Measurements from ENCODE around the gene RPL26.

GRCh38 chr17:8419305-8419704 lies 36.3 kb upstream of the RPL26 start:
- TF ChIP-seq POLR2A (IDR thresholded peaks at IDR 0.05; ENCODE audit: low read length) (no peak), GATA1 (IDR thresholded peaks at IDR 0.05; ENCODE audit: low read depth, low read length) (no peak)

All from erythroblast (primary cell).